GM19099 (cell line): Measurements from ENCODE around the gene ALDH1A2.

Experiments
- POLR2A ChIP-seq: IDR thresholded peaks from 3 replicates; pipeline ENCODE4 v1.6.1; 2011; ENCODE audit warnings: low read depth; ENCODE audit not compliant: insufficient read length; ENCODE audit errors: extremely low read depth

ALDH1A2 gene

GRCh38 chr15:58053315-58054153, 12.0 kb downstream of the ALDH1A2 start:
- no peak for TF ChIP-seq POLR2A

DNA sequence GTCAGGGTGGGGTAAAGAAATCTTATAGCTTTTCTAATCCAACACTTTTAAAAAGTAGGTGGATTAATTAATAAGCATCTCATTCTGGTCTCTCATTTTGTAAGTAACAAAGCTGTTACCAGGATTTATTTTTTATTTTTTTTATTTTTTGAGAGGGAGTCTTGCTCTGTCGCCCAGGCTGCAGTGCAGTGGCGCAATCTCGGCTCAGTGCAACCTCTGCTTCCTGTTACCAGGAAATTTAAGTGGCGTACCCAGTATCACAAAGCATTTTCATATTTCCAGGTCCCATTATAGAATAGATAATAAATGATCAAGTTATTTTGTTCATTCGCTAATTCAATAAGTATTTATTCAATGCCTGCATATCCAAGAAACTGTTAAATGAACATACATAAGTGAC, 13.2 kb downstream of the ALDH1A2 start:
- TF ChIP-seq POLR2A: no peak

GRCh38 chr15:58049520-58050227, 15.8 kb downstream of the ALDH1A2 start:
- no peak for TF ChIP-seq POLR2A

- no peak for TF ChIP-seq POLR2A
Observed at GRCh38 chr15:58048261-58048660, 17.2 kb downstream of the ALDH1A2 start.

GRCh38 chr15:58047149-58047548, 18.4 kb downstream of the ALDH1A2 start:
- TF ChIP-seq POLR2A: no peak

- no peak for TF ChIP-seq POLR2A
Observed at GRCh38 chr15:58046467-58046866, 19.0 kb downstream of the ALDH1A2 start.

- TF ChIP-seq POLR2A: no peak
Observed at GRCh38 chr15:58044551-58044950, 21.0 kb downstream of the ALDH1A2 start.

DNA sequence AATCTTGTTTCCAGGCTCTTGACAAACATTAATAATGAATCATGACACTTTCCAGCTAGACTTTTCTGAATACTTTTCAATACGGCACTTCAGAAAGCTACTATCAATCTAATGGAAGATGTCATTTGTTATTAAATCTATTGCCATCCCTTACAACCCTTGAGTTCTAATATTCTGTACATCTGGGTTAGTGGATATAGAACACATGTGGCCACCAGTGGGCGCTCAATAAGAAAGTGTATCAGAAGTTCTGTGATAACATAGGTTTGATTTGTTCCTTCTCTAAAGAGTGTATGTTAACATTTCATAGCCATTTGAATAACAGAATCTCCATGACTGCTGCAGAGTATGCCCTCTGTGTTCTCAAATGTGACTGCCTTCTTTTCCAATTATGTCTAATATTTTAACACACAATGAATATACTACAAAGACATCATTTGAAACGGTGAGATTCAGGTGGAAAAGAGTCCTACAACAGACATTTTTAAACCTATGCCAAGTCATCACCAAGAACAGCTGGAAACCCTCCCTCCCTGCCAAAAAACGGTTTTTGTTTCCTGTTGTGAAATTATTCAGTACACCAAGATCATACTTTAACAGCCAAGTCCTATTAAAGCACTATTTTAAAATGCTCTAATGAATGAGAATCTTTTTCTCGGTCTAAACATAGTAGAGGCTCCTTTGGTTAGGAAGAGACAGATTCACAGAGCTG, 22.2 kb downstream of the ALDH1A2 start:
- TF ChIP-seq POLR2A: no peak

GRCh38 chr15:58042006-58042405, 23.5 kb downstream of the ALDH1A2 start:
- no peak for TF ChIP-seq POLR2A

DNA sequence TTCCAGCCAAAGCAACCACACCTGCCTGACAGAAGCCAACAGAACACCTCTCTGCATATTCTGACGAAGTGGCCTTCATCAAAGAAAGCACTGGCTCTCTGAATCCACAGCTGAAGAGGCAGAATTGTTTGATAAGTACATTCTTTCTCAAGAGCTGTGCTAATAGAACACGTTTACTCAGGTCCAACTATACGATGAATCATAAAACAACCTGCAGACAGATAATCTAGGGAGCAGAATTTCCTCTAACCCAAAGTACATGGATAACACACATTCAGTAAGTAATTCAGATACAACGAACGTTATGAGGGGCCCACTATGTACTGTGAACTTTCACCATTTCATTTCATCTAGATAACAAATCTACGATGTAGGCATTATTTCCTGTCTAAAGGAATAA, 25.4 kb downstream of the ALDH1A2 start:
- no peak for TF ChIP-seq POLR2A

DNA sequence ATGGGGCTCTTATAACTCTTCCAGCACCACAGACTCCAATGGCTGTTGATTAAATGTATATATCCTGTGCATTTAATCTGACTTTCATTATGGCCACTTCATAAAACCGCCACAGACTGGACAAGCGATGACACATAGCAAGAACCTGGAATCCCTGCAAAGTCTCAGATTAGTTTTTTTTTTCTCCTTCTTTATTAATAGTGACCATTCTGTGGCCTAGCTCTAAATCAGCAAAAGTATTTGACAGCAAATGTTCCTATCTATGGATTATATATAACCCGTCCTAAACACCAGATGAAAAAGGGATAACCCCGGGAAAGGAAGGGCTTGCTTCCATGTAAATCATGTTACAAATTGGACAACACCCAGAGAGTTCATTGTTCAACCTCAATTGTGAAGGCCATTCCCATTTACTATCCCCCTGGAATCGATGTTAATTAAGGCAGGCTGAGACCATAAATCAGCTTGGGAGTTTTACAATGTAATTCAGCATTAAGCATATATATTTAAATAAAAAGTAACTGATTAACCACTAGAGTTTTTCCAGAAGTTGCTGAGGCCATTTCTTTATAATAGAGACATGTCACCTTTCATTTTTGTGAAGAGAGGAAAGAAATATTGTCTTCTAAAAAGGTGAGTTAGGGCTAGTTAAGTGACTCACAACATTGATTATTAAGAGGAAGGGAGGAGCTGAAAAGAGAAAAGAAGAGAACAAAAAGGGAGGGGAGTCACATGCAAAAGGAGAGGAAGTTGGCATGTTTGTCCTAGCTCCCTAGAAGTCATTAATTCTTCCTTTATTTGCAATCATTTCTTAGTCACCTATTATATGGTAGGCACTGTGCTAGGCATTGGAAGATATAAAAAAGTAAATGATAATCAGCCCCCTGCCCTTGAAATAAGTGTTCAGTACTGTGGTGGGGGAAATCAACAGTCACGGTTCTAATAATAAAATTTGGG, 26.2 kb downstream of the ALDH1A2 start:
- TF ChIP-seq POLR2A: no peak

GRCh38 chr15:58038426-58039078, 27.0 kb downstream of the ALDH1A2 start:
- TF ChIP-seq POLR2A: no peak

GRCh38 chr15:58037723-58038301, 27.7 kb downstream of the ALDH1A2 start:
- no peak for TF ChIP-seq POLR2A

GRCh38 chr15:58036579-58036978, 28.9 kb downstream of the ALDH1A2 start:
- TF ChIP-seq POLR2A: no peak
